Osteocyte (in vitro differentiated cells): ENCODE measurements around the gene MYMK. TPM values are rescaled to one million over a fixed set of nuclear protein-coding genes. Genes with fewer than 3 reads are reported as not detected.

Experiments
- DNase-seq: peaks from one replicate; pipeline ENCODE4 v3.0.0; 2021; ENCODE audit warnings: mixed read lengths; ENCODE audit not compliant: unreplicated experiment; ENCODE audit errors: extremely low spot score
- H3K27ac Mint-ChIP-seq: one replicate; pipeline ENCODE4 v1.8.0; 2021; ENCODE audit warnings: mild to moderate bottlenecking, mixed read lengths; ENCODE audit not compliant: unreplicated experiment
- H3K27me3 Mint-ChIP-seq: one replicate; pipeline ENCODE4 v1.8.0; 2021; ENCODE audit warnings: mixed read lengths; ENCODE audit not compliant: unreplicated experiment
- H3K36me3 Mint-ChIP-seq: one replicate; pipeline ENCODE4 v1.8.0; 2021; ENCODE audit warnings: mixed read lengths; ENCODE audit not compliant: unreplicated experiment
- H3K4me1 Mint-ChIP-seq: one replicate; pipeline ENCODE4 v1.8.0; 2021; ENCODE audit warnings: mixed read lengths; ENCODE audit not compliant: unreplicated experiment
- H3K4me3 Mint-ChIP-seq: one replicate; pipeline ENCODE4 v1.8.0; 2021; ENCODE audit warnings: mild to moderate bottlenecking, moderate library complexity, mixed read lengths; ENCODE audit not compliant: unreplicated experiment
- H3K9me3 Mint-ChIP-seq: one replicate; pipeline ENCODE4 v1.8.0; 2021; ENCODE audit warnings: mixed read lengths; ENCODE audit not compliant: unreplicated experiment
- total RNA-seq: library from RNA; stranded (reverse); gene quantifications from 2 replicates; pipeline ENCODE4 v1.2.1, GENCODE V29; 2021
- TF ChIP-seq, protein P1 (sequence below): fragments of 200-600 bp; sonication (generic); IDR thresholded peaks from 2 replicates; pipeline ENCODE4 v1.5.0; 2021; ENCODE audit warnings: antibody characterized with exemption, mild to moderate bottlenecking, moderate library complexity

MYMK gene
- total RNA-seq, 1 donor from 2014 or later = not detected

DNA sequence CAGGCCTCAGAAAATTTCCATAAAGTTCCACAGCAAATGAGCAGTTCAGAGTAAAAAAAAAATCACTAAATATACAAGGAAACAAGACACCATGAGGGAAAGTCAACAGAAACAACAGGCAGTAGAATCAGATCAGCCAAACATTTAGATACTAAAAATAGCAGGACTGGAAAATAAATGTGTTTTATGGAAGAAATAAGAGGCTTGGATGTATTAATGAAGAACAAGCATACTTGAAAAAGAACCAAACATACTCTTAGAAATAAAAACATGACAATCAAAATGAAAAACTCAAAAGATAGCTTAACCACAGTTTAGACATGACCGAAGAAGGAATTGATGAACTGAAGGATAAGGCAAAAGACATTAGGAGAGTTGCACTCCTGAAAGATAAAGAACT is 22.6 kb downstream of the MYMK start:
- Mint-ChIP-seq H3K4me3 (no peak overlapping the region), H3K4me1 (peaks cover 20% of the 10 kb centered on the region), H3K27ac (no peak overlapping the region), H3K36me3 (peaks cover 4% of the 10 kb centered on the region), H3K27me3 (peaks cover 39% of the 10 kb centered on the region), H3K9me3 (peaks cover 17% of the 10 kb centered on the region)
- TF ChIP-seq, protein P1, sequence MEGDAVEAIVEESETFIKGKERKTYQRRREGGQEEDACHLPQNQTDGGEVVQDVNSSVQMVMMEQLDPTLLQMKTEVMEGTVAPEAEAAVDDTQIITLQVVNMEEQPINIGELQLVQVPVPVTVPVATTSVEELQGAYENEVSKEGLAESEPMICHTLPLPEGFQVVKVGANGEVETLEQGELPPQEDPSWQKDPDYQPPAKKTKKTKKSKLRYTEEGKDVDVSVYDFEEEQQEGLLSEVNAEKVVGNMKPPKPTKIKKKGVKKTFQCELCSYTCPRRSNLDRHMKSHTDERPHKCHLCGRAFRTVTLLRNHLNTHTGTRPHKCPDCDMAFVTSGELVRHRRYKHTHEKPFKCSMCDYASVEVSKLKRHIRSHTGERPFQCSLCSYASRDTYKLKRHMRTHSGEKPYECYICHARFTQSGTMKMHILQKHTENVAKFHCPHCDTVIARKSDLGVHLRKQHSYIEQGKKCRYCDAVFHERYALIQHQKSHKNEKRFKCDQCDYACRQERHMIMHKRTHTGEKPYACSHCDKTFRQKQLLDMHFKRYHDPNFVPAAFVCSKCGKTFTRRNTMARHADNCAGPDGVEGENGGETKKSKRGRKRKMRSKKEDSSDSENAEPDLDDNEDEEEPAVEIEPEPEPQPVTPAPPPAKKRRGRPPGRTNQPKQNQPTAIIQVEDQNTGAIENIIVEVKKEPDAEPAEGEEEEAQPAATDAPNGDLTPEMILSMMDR = no peak
- DNase-seq = no peak

- Mint-ChIP-seq H3K36me3 (peaks cover 4% of the 10 kb centered on the region), H3K27ac (no peak overlapping the region), H3K9me3 (peaks cover 17% of the 10 kb centered on the region), H3K4me1 (peaks cover 2% of the 10 kb centered on the region), H3K4me3 (no peak overlapping the region), H3K27me3 (peaks cover 44% of the 10 kb centered on the region)
- TF ChIP-seq, protein P1 = no peak
- no peak for DNase-seq
Observed at GRCh38 chr9:133499892-133500270, 24.9 kb downstream of the MYMK start.

DNA sequence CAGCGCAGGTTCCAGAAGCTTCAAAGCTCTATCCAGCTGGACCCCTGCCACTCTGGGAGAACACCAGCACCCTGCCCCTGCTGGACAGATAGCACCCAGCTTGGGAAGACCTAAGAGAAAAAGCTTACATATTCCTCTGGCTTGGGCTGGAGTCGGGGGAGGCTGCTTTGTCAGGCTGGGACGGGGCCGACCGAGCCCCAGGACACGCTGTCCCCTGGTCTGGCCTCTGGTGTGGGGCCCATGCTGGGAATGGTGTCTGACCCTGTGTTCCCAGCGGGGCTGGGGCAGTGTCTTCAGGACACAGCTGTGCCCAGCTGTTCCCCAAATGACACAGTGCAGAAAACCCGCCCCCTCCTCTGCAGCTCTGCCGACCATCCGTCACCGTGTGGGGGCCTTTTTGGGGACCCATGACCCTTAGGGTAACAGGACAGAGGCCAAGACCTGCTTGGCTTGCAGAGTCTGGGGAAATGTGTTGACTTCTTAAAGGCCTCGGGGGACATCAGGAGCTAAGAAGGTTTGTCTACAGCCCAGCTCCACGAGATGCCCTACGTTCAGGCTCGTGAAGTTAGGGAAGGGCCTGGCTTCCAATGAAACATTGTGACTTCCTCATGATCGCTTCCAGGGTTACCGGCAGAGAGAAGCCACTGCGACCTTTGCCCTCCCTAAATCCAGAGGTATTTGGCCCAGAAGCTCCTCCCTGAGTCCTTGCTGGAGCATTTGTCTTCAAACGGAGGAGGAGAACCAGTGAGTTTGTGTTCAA is 25.4 kb downstream of the MYMK start:
- Mint-ChIP-seq H3K4me1 (peaks cover 2% of the 10 kb centered on the region), H3K27me3 (peaks cover 44% of the 10 kb centered on the region), H3K27ac (no peak overlapping the region), H3K36me3 (peaks cover 4% of the 10 kb centered on the region), H3K4me3 (no peak overlapping the region), H3K9me3 (peaks cover 17% of the 10 kb centered on the region)
- TF ChIP-seq, protein P1 = no peak
- no peak for DNase-seq

DNA sequence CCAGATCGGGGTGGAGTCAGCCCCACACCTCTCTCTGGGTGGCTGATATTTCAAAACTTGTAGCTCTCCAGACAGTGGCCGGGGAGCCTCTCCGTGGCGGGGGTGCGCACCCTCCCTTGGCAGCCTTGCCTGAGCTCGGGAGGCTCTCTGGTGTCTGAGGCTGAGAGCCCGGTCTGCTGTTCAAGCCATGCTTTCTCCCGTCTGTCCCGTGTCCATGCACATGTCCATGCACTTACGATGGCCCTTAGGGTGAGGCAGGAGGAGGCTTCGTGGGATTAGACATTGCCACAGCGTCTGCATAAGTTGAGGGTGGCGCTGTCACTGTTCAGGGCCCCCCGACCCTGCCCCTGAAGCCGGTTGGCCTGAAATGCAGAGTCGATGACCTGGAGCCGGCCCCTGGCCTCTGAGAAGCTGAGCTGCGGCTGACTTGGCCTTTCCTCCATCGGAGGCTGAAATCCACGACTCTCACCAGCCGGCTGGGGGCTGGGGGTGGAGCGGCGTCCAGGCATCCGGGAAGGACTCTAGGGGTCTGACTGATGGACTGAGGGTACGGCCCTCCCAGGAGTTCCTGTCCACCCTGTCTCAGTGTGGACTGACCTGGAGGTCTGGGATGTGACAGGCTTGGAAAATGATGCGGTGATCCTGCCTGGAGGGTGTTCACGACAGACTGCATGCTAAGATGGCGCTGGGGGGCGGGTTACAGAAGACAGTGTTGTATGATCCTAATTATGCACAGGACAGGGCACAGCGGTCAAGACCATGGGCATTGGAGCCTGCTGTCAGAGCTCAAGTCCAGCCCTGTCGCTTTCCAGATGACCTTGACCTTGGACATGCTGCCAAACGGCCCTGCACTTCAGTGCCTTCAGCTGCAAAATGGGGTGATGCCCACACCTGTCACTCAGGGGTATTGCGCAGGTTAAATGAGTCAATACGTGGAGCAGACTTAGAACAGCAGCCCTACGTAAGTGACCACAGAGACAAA is 27.6 kb downstream of the MYMK start:
- Mint-ChIP-seq H3K27ac (no peak overlapping the region), H3K4me1 (peaks cover 19% of the 10 kb centered on the region), H3K36me3 (no peaks in the 10 kb centered on the region), H3K9me3 (peaks cover 11% of the 10 kb centered on the region), H3K27me3 (peaks cover 31% of the 10 kb centered on the region), H3K4me3 (no peak overlapping the region)
- TF ChIP-seq, protein P1 = no peak
- no peak for DNase-seq
